T-helper 2 cell (primary cell): ENCODE data around the gene FKBP2.
A peak's percentile ranks its signal among the peaks of the same experiment; 100 is the strongest.

Experiments
- DNase-seq, 5 experiments: peaks; one replicate each; pipeline versions ENCODE4 v3.0.0 to v3.0.0-alpha.2; 2012 to 2022

The FKBP2 gene

GRCh38 chr11:64264371-64264852 is 23.5 kb downstream of the FKBP2 start:
- no peak for DNase-seq

DNA sequence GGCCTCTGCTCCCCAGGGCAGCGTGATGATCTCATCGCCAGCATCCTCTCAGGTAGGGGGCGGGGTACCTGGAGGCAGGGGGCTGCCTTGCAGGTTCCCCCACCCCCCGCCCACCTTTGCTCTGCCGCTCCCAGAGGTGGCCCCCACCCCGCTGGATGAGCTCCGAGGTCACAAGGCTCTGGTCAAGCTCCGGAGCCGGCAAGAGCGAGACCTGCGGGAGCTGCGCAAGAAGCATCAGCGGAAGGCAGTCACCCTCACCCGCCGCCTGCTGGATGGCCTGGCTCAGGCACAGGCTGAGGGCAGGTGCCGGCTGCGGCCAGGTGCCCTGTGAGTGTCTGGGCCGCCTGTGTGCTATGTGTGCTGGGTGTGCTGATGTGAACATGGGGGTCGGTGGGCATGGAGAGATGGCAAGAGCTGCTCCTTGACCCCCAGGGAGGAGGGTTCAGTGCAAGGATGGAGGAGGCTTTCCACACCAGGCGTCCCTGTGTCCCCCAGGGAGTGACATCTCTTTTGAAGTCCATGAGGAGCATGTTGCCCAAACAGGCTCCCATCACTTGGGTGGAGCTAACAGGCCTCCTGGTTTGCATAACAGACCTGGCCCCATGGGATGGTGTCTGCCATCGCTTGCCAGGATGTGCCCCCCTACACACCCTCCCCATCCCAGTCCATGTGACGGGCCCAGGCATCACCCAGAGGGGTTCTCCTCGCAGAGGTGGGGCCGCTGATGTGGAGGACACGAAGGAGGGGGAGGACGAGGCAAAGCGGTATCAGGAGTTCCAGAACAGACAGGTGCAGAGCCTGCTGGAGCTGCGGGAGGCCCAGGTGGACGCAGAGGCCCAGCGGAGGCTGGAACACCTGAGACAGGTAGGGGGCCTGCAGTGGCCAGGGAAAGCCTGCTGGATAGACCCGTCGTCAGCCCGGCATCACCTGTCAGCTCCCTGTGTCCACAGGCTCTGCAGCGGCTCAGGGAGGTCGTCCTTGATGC is 24.6 kb downstream of the FKBP2 start:
- DNase-seq, result no peak

DNA sequence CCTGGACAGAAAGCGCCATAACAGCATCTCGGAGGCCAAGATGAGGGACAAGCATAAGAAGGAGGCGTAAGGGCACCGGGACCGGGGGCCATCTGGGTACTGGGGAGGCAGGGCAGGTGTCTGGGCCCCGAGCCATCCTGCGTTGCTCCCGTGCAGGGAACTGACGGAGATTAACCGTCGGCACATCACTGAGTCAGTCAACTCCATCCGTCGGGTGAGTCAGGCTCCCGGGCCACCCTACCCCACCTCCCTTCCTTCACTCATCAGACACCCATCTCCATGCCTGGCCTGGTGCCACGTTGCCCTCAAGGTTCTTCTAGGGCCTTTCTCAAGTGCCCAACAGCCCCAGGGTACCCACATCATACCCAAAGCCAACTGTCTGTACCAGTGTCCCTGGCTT is 25.4 kb downstream of the FKBP2 start:
- no peak for DNase-seq

DNA sequence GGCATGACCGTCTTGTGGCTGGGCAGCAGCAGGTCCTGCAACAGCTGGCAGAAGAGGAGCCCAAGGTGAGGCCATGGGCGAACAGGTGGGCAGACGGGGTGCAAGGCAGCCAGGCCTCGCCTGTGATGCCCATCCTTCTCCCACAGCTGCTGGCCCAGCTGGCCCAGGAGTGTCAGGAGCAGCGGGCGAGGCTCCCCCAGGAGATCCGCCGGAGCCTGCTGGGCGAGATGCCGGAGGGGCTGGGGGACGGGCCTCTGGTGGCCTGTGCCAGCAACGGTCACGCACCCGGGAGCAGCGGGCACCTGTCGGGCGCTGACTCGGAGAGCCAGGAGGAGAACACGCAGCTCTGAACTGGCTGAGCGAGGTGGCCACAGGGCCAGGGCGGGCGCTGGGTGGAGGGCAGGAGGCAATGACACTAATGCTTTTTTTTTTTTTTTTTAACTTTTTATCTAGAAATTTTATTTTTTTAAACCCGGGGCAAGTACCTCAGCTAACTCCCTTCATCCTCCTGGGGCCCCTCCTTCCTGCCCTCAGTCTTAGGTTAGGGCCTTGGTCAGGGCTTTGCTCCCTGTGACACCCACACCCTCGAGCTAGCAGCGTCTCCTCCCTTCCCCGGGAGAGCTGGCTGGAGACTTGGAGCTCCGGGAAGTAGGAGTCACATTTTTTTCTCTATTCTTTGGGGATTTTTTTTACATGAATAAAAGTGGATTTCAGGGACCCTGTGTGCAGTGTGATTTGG is 26.5 kb downstream of the FKBP2 start:
- no peak for DNase-seq

DNA sequence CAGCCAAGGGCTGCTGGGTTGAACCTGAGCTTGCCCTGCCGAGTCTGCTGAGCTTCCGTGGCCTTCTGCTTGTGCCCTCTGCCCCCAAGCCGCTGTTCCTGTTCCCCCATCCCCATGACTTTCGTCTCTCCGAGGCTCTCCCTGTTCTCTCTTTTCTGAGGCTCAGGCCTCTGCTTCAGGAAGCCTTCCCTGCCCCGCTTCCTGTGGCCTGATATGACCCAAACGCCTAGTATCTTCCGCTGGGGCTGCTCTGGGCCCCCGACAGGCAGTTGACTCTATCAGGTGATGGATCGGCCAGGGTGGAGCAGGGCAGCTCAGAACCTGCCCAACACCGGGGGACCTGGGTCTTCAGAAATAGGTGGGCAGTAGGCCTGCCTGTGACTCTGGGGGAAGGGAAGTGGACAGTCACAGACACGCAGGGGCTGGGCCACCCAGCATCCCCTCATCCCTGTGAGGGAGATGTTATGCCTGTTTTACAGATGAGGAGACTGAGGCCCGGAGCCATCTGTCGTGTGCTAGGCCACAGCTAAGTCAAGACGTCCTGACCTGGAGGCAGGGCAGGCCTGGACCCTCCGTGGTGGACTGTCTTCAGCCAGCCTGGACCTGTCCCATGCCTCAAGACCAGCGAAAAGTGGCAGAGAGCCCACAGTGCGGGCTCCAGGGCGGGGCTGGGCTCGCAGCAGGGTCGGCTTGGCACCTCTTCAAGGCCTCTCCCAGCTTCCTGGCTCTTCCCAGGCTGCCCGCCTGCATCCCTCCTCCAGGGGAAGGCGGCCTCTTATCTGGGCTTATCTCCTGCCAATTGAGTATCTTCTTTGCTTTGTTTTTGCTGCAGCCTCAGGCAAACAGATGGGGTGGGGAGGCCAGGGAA is 27.4 kb downstream of the FKBP2 start:
- peak in 1 of 5 experiments; percentile 2 for DNase-seq

GRCh38 chr11:64268893-64269539 is 28.1 kb downstream of the FKBP2 start:
- DNase-seq, result peak in 3 of 5 experiments; percentile 24 to 62 (median 30)

DNA sequence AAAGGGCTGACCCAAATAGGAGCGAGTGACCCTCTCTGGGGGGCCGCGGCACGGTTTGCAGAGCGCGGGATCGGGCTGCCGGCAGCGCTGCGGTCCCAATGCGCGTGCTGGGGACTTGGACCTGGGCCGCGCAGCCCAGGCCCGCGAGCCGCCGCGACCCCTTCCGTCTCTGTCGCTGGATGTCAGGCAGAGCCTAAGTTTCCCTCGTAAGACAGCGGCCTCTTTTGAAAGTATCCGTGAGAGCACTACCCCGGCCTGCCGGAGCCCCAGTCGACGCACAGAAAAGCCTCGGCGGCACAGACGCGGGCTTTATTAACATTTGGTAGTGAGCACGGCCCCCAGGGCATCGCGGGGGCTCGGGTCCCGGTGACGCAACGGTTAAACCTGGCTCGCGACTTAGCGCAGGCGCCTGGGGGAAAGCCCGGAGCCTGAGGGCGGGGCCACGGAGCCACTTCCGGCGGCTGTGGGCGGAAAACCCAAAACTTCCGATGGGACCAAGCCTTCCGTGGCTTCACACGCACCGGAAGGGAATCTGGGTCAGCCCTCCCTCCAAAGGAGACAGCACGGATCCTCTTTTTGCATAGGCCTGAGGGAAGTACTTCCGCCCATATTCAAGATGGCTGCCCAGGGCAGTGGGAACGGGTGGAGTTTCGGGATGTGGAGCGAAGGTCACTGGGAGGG is 28.8 kb downstream of the FKBP2 start:
- peak; percentile 94 to 99 (median 98) for DNase-seq

DNA sequence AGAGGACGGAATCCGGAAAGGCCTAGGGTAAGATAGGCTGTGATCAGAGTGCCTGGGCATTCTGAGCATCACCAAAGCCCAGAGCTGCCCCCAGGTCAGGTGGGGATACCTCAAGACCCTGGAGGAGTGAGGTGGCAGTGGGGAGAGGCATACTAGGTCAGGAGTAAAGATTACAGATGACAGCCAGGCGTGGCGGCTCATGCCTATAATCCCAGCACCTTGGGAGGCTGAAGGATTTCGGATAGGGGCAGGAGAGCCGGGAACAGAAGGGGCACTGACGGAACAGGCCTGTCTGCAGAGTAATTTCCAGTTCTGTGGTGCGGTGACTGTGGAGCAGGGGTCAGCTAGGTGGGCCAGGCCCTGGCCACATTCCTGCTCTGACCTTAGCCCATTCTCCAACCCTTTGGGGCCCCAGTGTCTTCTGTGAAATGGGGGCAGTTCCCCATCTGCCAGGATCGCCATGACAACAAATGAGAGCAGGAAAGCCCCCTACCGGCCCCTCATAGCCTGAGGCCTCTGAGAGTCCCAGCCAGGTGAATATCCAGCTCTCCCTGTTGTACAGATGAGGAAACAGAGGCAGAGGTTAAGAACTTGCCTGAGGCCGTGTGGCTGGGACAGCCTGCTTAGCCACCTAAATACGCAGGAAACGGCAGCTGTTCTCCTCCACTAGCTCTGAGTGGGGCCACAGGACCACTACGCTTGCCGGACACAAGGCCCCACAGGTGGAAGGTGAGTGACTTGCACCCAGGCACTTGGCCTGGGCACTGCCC is 34.3 kb downstream of the FKBP2 start:
- no peak for DNase-seq

DNA sequence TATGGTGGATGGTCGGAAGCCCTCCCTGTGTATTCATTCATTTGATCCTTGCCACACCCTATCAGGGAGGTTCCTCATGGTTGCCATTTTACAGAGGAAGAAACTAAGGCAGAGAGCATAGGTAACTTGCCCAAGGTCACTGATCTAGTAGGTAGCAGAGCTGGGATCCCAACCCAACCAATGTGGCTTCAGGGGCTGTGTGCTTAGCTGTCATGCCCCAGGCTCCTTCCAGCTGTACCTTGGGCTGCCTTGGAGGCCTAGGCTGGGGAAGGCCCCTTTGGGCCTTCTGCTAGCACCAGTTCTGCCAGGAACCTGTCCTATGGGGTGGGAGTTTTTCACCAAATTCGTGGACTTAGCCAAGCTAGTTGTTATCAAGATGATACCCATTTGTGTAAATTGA is 34.9 kb downstream of the FKBP2 start:
- DNase-seq, result no peak

GRCh38 chr11:64276653-64277431 is 35.9 kb downstream of the FKBP2 start:
- DNase-seq, result no peak

GRCh38 chr11:64278576-64279190 is 37.8 kb downstream of the FKBP2 start:
- DNase-seq, result no peak

DNA sequence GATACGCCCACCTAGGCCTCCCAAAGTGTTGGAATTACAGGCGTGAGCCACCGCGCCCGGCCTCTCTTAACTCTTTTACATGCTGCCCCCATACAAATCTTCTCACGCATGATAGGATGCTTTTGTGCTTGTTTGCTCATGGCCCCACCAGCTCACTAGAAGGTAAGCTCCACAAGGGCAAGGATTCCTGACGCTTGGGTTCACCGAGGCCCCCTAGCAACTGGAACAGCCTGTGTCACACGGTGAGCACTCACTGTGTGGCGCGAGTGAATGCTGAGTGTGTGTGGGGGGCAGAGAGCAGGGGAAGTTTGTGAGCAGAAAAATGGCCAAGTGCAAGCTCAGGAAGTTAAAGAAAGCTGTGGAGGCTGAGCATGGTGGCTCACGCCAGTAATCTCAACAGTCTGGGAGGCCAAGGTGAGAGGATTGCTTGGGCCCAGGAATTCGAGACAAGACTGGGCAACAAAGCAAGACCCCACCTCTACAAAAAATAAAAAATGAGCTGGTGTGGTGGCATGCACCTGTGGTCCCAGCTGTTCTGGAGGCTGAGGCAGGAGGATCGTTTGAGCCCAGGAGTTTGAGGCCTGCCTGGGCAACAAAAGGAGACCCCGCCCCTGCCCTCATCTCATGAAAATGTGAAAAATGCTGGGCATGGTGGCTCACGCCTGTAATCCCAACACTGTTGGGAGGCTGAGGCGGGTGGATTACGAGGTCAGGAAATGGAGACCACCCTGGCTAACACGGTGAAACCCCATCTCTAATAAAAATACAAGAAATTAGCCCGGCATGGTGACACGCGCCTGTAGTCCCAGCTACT is 41.3 kb downstream of the FKBP2 start:
- DNase-seq, result no peak

GRCh38 chr11:64283092-64283491 is 42.2 kb downstream of the FKBP2 start:
- DNase-seq, result no peak

- peak; percentile 85 to 94 (median 88) for DNase-seq
These were observed 43.4 kb downstream of the FKBP2 start, which contains the start of gene BAD for GRCh38 chr11:64284048-64284961. Gene BAD, minus strand, starts transcription at chr11:64284665. Its CDS starts 297 bp downstream, at chr11:64284368.

GRCh38 chr11:64284962-64285884 is 44.3 kb downstream of the FKBP2 start, which contains the start of gene GPR137:
Gene GPR137, plus strand, starts transcription at chr11:64285848. Its CDS starts 677 bp downstream, at chr11:64286525.
- DNase-seq, result peak; percentile 83 to 91 (median 87)
